GM12875 (cell line): ENCODE data around the gene RHAG.

Experiments used
- H3K4me3 ChIP-seq: one replicate; pipeline ENCODE4 v1.5.1; 2011; ENCODE audit warnings: low read depth, low read length, control low read depth
- CTCF ChIP-seq: IDR thresholded peaks from 2 replicates; pipeline ENCODE4 v1.5.1; 2011; ENCODE audit warnings: low read depth, mild to moderate bottlenecking, control low read depth, inconsistent platforms, low read length, moderate library complexity, borderline replicate concordance; ENCODE audit not compliant: insufficient read depth

RHAG gene

GRCh38 chr6:49582529-49582928, 54.1 kb downstream of the RHAG start:
- H3K4me3 ChIP-seq: no peak overlapping the region
- no peak for TF ChIP-seq CTCF

- H3K4me3 ChIP-seq: no peak overlapping the region
- TF ChIP-seq CTCF: no peak
Observed at GRCh38 chr6:49579649-49580048, 57.0 kb downstream of the RHAG start.

- TF ChIP-seq CTCF: no peak
- H3K4me3 ChIP-seq: no peak overlapping the region
Observed at GRCh38 chr6:49576618-49577017, 60.0 kb downstream of the RHAG start.

GRCh38 chr6:49570474-49571079, 66.1 kb downstream of the RHAG start:
- TF ChIP-seq CTCF: no peak
- no peak overlapping the region for H3K4me3 ChIP-seq

GRCh38 chr6:49565855-49566254, 70.8 kb downstream of the RHAG start:
- no peak overlapping the region for H3K4me3 ChIP-seq
- TF ChIP-seq CTCF: no peak

- no peak overlapping the region for H3K4me3 ChIP-seq
- no peak for TF ChIP-seq CTCF
Observed at GRCh38 chr6:49565261-49565660, 71.4 kb downstream of the RHAG start.

GRCh38 chr6:49564552-49564951, 72.1 kb downstream of the RHAG start:
- no peak overlapping the region for H3K4me3 ChIP-seq
- no peak for TF ChIP-seq CTCF
